Trophoblast cell (in vitro differentiated cells and primary cell): ENCODE results near the gene KIF2B. TPM values are rescaled to one million over a fixed set of nuclear protein-coding genes. Genes with fewer than 3 reads are reported as not detected.

Experiments used
- DNase-seq, 2 donors: peaks; one replicate each; pipeline ENCODE4 v3.0.0-alpha.2; 2016
- H2AFZ ChIP-seq: 2 replicates; pipeline ENCODE4 v1.6.1; 2013; ENCODE audit warnings: low read length, moderate library complexity, mild to moderate bottlenecking; ENCODE audit not compliant: insufficient read depth, poor library complexity
- H2AK5ac ChIP-seq: 2 replicates; pipeline ENCODE4 v1.6.1; 2013; ENCODE audit warnings: mild to moderate bottlenecking, low read length
- H2BK120ac ChIP-seq: 2 replicates; pipeline ENCODE4 v1.6.1; 2013; ENCODE audit warnings: low read length, mild to moderate bottlenecking, moderate library complexity; ENCODE audit not compliant: insufficient read depth, poor library complexity
- H2BK12ac ChIP-seq: 2 replicates; pipeline ENCODE4 v1.6.1; 2013; ENCODE audit warnings: mild to moderate bottlenecking, low read length, moderate library complexity
- H2BK5ac ChIP-seq: 2 replicates; pipeline ENCODE4 v1.6.1; 2013; ENCODE audit warnings: low read length, low read depth, moderate library complexity, mild to moderate bottlenecking; ENCODE audit not compliant: poor library complexity
- H3K14ac ChIP-seq: 2 replicates; pipeline ENCODE4 v1.6.1; 2013; ENCODE audit warnings: mild to moderate bottlenecking, low read length
- H3K18ac ChIP-seq: 2 replicates; pipeline ENCODE4 v1.6.1; 2013; ENCODE audit warnings: mild to moderate bottlenecking, low read length
- H3K23ac ChIP-seq: 2 replicates; pipeline ENCODE4 v1.6.1; 2013; ENCODE audit warnings: low read length
- H3K27ac ChIP-seq: 2 replicates; pipeline ENCODE4 v1.5.1; 2013; ENCODE audit warnings: low read depth, mild to moderate bottlenecking, inconsistent platforms, low read length, moderate library complexity
- H3K27me3 ChIP-seq: 2 replicates; pipeline ENCODE4 v1.6.1; 2013; ENCODE audit warnings: inconsistent platforms, mild to moderate bottlenecking, low read length, moderate library complexity; ENCODE audit not compliant: insufficient read depth
- H3K36me3 ChIP-seq, 2 experiments: 1 replicate in 1 of 2; 2 replicates in 1 of 2; pipeline ENCODE4 v1.6.1; 2013; ENCODE audit warnings: low read length in 2 of 2, mild to moderate bottlenecking in 2 of 2, moderate library complexity in 1 of 2; ENCODE audit not compliant: insufficient read depth in 2 of 2, control insufficient read depth in 1 of 2
- H3K4ac ChIP-seq: 2 replicates; pipeline ENCODE4 v1.6.1; 2013; ENCODE audit warnings: low read depth, mild to moderate bottlenecking, low read length, moderate library complexity
- H3K4me1 ChIP-seq, 2 experiments: 1 replicate in 1 of 2; 2 replicates in 1 of 2; pipeline ENCODE4 v1.6.1; 2013; ENCODE audit warnings: low read length in 2 of 2, mild to moderate bottlenecking in 2 of 2, moderate library complexity in 1 of 2; ENCODE audit not compliant: insufficient read depth in 2 of 2, control insufficient read depth in 1 of 2
- H3K4me2 ChIP-seq: 2 replicates; pipeline ENCODE4 v1.6.1; 2013; ENCODE audit warnings: inconsistent platforms, mild to moderate bottlenecking, low read length, moderate library complexity
- H3K4me3 ChIP-seq: 2 replicates; pipeline ENCODE4 v1.5.1; 2013; ENCODE audit warnings: mild to moderate bottlenecking, low read depth, low read length, inconsistent platforms
- H3K79me1 ChIP-seq: one replicate; pipeline ENCODE4 v1.6.1; 2013; ENCODE audit warnings: low read length
- H3K79me2 ChIP-seq: 2 replicates; pipeline ENCODE4 v1.6.1; 2013; ENCODE audit warnings: low read length, mild to moderate bottlenecking; ENCODE audit not compliant: control insufficient read depth, insufficient read depth, poor library complexity
- H3K9ac ChIP-seq: 2 replicates; pipeline ENCODE4 v1.6.1; 2013; ENCODE audit warnings: mild to moderate bottlenecking, low read length
- H3K9me3 ChIP-seq: 2 replicates; pipeline ENCODE4 v1.6.1; 2013; ENCODE audit warnings: low read depth, mild to moderate bottlenecking, control low read depth, inconsistent platforms, low read length; ENCODE audit not compliant: insufficient read depth
- H4K12ac ChIP-seq: 2 replicates; pipeline ENCODE4 v1.6.1; 2013; ENCODE audit warnings: low read depth, mild to moderate bottlenecking, low read length, moderate library complexity
- H4K8ac ChIP-seq: 2 replicates; pipeline ENCODE4 v1.6.1; 2013; ENCODE audit warnings: low read depth, mild to moderate bottlenecking, low read length, moderate library complexity
- H4K91ac ChIP-seq: one replicate; pipeline ENCODE4 v1.6.1; 2013; ENCODE audit warnings: low read depth, mild to moderate bottlenecking, low read length, moderate library complexity
- WGBS: extraction: QIAGEN DNeasy Blood & Tissue Kit; methylation state at CpG from one replicate; pipeline ENCODE4 v1.1.7; 2013; ENCODE audit warnings: missing lambda C conversion rate; ENCODE audit not compliant: insufficient read length, insufficient coverage; ENCODE audit errors: extremely low coverage; 5-methylcytosine and 5-hydroxymethylcytosine counted together
- polyA plus RNA-seq: library from polyadenylated mRNA; stranded (reverse); fragments of 200-250 nt; gene quantifications from 2 replicates; pipeline ENCODE4 v1.2.3, GENCODE V29; 2013

Gene KIF2B, protein sequence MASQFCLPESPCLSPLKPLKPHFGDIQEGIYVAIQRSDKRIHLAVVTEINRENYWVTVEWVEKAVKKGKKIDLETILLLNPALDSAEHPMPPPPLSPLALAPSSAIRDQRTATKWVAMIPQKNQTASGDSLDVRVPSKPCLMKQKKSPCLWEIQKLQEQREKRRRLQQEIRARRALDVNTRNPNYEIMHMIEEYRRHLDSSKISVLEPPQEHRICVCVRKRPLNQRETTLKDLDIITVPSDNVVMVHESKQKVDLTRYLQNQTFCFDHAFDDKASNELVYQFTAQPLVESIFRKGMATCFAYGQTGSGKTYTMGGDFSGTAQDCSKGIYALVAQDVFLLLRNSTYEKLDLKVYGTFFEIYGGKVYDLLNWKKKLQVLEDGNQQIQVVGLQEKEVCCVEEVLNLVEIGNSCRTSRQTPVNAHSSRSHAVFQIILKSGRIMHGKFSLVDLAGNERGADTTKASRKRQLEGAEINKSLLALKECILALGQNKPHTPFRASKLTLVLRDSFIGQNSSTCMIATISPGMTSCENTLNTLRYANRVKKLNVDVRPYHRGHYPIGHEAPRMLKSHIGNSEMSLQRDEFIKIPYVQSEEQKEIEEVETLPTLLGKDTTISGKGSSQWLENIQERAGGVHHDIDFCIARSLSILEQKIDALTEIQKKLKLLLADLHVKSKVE
- not detected in 2 replicates for polyA plus RNA-seq

DNA sequence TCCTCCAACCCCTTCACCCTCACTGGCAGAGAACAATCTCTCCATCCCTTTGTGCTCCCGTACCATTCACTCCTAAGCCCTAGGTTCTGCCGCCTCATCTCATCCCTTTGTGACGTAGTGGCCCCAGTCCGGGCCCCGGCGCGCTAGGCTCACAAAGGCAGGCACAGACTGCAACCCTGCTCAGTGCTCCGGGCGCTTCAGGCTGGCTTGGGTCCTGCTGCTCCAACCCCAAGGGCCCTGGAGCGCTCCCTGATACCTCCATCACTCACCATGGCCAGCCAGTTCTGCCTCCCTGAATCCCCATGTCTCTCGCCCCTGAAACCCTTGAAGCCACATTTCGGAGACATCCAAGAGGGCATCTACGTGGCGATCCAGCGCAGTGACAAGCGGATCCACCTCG lies at the start of gene KIF2B:
Gene KIF2B (plus strand): TSS at position 164 of the 400 bp plus-strand sequence. CDS start 107 bp downstream, at position 271.
- no peak within 1 kb of the TSS for H2BK120ac ChIP-seq
- no peaks in the 10 kb centered on the region for H3K27me3 ChIP-seq
- no peak within 1 kb of the TSS for H2AFZ ChIP-seq
- no peak within 1 kb of the TSS for H2AK5ac ChIP-seq
- H3K4me2 ChIP-seq: no peak within 1 kb of the TSS
- no peaks in the 10 kb centered on the region for H3K79me1 ChIP-seq
- no peak within 1 kb of the TSS for H3K4me3 ChIP-seq
- H2BK5ac ChIP-seq: no peak within 1 kb of the TSS
- H3K4ac ChIP-seq: no peak within 1 kb of the TSS
- no peak within 1 kb of the TSS for H3K9ac ChIP-seq
- peaks cover 5% of the 10 kb centered on the region for H3K9me3 ChIP-seq
- no peak within 1 kb of the TSS for H4K12ac ChIP-seq
- H4K8ac ChIP-seq: no peak within 1 kb of the TSS
- H4K91ac ChIP-seq: no peak within 1 kb of the TSS
- DNase-seq: no peak
- WGBS: no CpG with 5 or more reads among the region's 17 CpGs
- no peak within 1 kb of the TSS for H3K27ac ChIP-seq
- H3K79me2 ChIP-seq: no peaks in the 10 kb centered on the region
- H3K36me3 ChIP-seq: no peaks in the 10 kb centered on the region
- no peaks in the 10 kb centered on the region for H3K4me1 ChIP-seq
- H3K14ac ChIP-seq: no peak within 1 kb of the TSS
- H3K18ac ChIP-seq: no peak within 1 kb of the TSS
- H3K23ac ChIP-seq: no peak within 1 kb of the TSS
- no peak within 1 kb of the TSS for H2BK12ac ChIP-seq

GRCh38 chr17:53780320-53780719 lies 42.4 kb upstream of the KIF2B start:
- Histone ChIP-seq H2AFZ (no peak overlapping the region), H4K8ac (no peak overlapping the region), H3K79me2 (no peaks in the 10 kb centered on the region), H3K9ac (no peak overlapping the region), H3K79me1 (no peaks in the 10 kb centered on the region), H3K9me3 (no peaks in the 10 kb centered on the region), H3K4me3 (no peak overlapping the region), H3K4me1 (no peaks in the 10 kb centered on the region), H3K18ac (no peak overlapping the region), H2BK120ac (no peak overlapping the region), H2BK5ac (no peak overlapping the region), H3K27me3 (no peaks in the 10 kb centered on the region), H3K27ac (no peak overlapping the region), H2AK5ac (no peak overlapping the region), H2BK12ac (no peak overlapping the region), H3K14ac (no peak overlapping the region), H3K23ac (no peak overlapping the region), H3K36me3 (no peaks in the 10 kb centered on the region), H3K4ac (no peak overlapping the region), H4K91ac (no peak overlapping the region), H3K4me2 (no peak overlapping the region), H4K12ac (no peak overlapping the region)
- no CpG with 5 or more reads among the region's 2 CpGs for WGBS
- no peak for DNase-seq

GRCh38 chr17:53791551-53791950 lies 31.2 kb upstream of the KIF2B start:
- H3K4ac ChIP-seq: no peak overlapping the region
- H2AK5ac ChIP-seq: no peak overlapping the region
- H3K79me1 ChIP-seq: no peaks in the 10 kb centered on the region
- H2BK120ac ChIP-seq: no peak overlapping the region
- H4K91ac ChIP-seq: no peak overlapping the region
- H4K8ac ChIP-seq: no peak overlapping the region
- WGBS: no CpG with 5 or more reads among the region's 6 CpGs
- no peak overlapping the region for H3K23ac ChIP-seq
- no peak overlapping the region for H2AFZ ChIP-seq
- peaks cover 2% of the 10 kb centered on the region for H3K9me3 ChIP-seq
- no peak overlapping the region for H2BK12ac ChIP-seq
- H3K9ac ChIP-seq: no peak overlapping the region
- H3K18ac ChIP-seq: no peak overlapping the region
- no peak overlapping the region for H2BK5ac ChIP-seq
- no peaks in the 10 kb centered on the region for H3K4me1 ChIP-seq
- no peaks in the 10 kb centered on the region for H3K36me3 ChIP-seq
- DNase-seq: no peak
- no peak overlapping the region for H3K4me3 ChIP-seq
- H3K27ac ChIP-seq: no peak overlapping the region
- no peak overlapping the region for H3K4me2 ChIP-seq
- H3K27me3 ChIP-seq: no peaks in the 10 kb centered on the region
- no peak overlapping the region for H3K14ac ChIP-seq
- no peak overlapping the region for H4K12ac ChIP-seq
- H3K79me2 ChIP-seq: no peaks in the 10 kb centered on the region

DNA sequence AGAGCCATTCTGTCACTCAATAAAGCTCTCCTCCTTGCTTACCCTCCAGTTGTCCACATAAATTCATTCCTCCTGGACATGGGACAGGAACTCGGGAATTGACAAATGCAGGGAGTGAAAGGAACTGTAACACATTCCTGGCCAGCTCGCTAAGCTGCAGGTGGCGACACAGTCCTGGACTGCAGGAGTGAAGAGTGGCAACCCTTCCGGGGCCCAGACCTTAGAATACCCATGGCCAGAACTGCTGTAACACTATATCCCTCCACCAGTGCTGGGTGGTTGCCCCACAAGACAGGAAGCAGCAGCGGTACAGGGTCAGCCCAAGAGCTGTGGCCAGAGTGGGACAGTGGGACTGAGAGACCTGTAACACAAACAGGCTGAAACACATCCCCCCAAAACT lies 30.3 kb upstream of the KIF2B start:
- H2AK5ac ChIP-seq: no peak overlapping the region
- no peak overlapping the region for H2BK5ac ChIP-seq
- no peak overlapping the region for H3K4ac ChIP-seq
- no peak overlapping the region for H3K9ac ChIP-seq
- no peaks in the 10 kb centered on the region for H3K79me2 ChIP-seq
- H4K12ac ChIP-seq: no peak overlapping the region
- H3K9me3 ChIP-seq: peaks cover 2% of the 10 kb centered on the region
- WGBS: no CpG with 5 or more reads among the region's 5 CpGs
- no peak overlapping the region for H2AFZ ChIP-seq
- H3K4me3 ChIP-seq: no peak overlapping the region
- H3K79me1 ChIP-seq: no peaks in the 10 kb centered on the region
- no peak overlapping the region for H4K91ac ChIP-seq
- DNase-seq: no peak
- no peak overlapping the region for H2BK120ac ChIP-seq
- no peaks in the 10 kb centered on the region for H3K36me3 ChIP-seq
- no peak overlapping the region for H2BK12ac ChIP-seq
- H4K8ac ChIP-seq: no peak overlapping the region
- H3K23ac ChIP-seq: no peak overlapping the region
- no peak overlapping the region for H3K14ac ChIP-seq
- no peaks in the 10 kb centered on the region for H3K4me1 ChIP-seq
- no peaks in the 10 kb centered on the region for H3K27me3 ChIP-seq
- no peak overlapping the region for H3K4me2 ChIP-seq
- no peak overlapping the region for H3K27ac ChIP-seq
- H3K18ac ChIP-seq: no peak overlapping the region
